Neural progenitor cell (in vitro differentiated cells): Measurements from ENCODE around the gene CARTPT.

Source experiments
- CTCF ChIP-seq: fragments of 200-600 bp; sonication (generic); IDR thresholded peaks from 2 replicates; pipeline ENCODE4 v1.5.1; 2017; ENCODE audit warnings: antibody characterized with exemption, mild to moderate bottlenecking
- EZH2 ChIP-seq: fragments of 200-600 bp; sonication (generic); IDR thresholded peaks from 2 replicates; pipeline ENCODE4 v1.6.1; 2017; ENCODE audit warnings: antibody characterized with exemption, mild to moderate bottlenecking, moderate library complexity
- EZH2phosphoT487 ChIP-seq: fragments of 200-600 bp; sonication (generic); IDR thresholded peaks from 2 replicates; pipeline ENCODE4 v1.6.1; 2017; ENCODE audit warnings: antibody characterized with exemption

GRCh38 chr5:71747182-71747581, 28.1 kb downstream of the CARTPT start:
- TF ChIP-seq EZH2 (no peak), CTCF (no peak), EZH2phosphoT487 (no peak)
